NK-92 (cell line): ENCODE data around the gene MADD.

ENCODE experiments used
- DNase-seq: peaks from one replicate; lab custom pipeline; 2025; ENCODE audit not compliant: unreplicated experiment; lab: John Stamatoyannopoulos, UW

MADD gene

GRCh38 chr11:47337229-47337924 lies 67.4 kb downstream of the MADD start:
- no peak for DNase-seq

GRCh38 chr11:47338396-47339241 lies 68.7 kb downstream of the MADD start:
- no peak for DNase-seq

- no peak for DNase-seq
These were observed 70.1 kb downstream of the MADD start for GRCh38 chr11:47340010-47340409.

- no peak for DNase-seq
These were observed 71.2 kb downstream of the MADD start for GRCh38 chr11:47340980-47341775.

GRCh38 chr11:47342036-47342803 lies 72.3 kb downstream of the MADD start:
- no peak for DNase-seq

GRCh38 chr11:47342854-47343253 lies 72.9 kb downstream of the MADD start:
- no peak for DNase-seq

- no peak for DNase-seq
These were observed 76.1 kb downstream of the MADD start for GRCh38 chr11:47345890-47346563.

GRCh38 chr11:47347137-47347536 lies 77.2 kb downstream of the MADD start:
- DNase-seq = no peak

GRCh38 chr11:47348131-47348802 lies 78.3 kb downstream of the MADD start:
- DNase-seq = no peak

GRCh38 chr11:47348859-47349258 lies 78.9 kb downstream of the MADD start:
- DNase-seq = no peak

GRCh38 chr11:47349521-47350095 lies 79.7 kb downstream of the MADD start:
- DNase-seq = no peak

- no peak for DNase-seq
These were observed 80.4 kb downstream of the MADD start for GRCh38 chr11:47350315-47350714.

- no peak for DNase-seq
These were observed 81.5 kb downstream of the MADD start for GRCh38 chr11:47351156-47352126.

GRCh38 chr11:47352556-47352955 lies 82.6 kb downstream of the MADD start, which contains the start of gene MYBPC3:
TSS of gene MYBPC3 (minus strand) at chr11:47352702. CDS start at chr11:47352647, 55 bp downstream.
- DNase-seq = no peak

- DNase-seq = no peak
These were observed 84.2 kb downstream of the MADD start for GRCh38 chr11:47353978-47354774.

GRCh38 chr11:47354913-47355282 lies 85.0 kb downstream of the MADD start:
- no peak for DNase-seq
